GM12891 (cell line): ENCODE measurements around the gene SCD5.

ENCODE experiments used
- PAX5 ChIP-seq: IDR thresholded peaks from 2 replicates; pipeline ENCODE4 v1.6.1; 2011; ENCODE audit warnings: low read length, moderate library complexity, mild to moderate bottlenecking; ENCODE audit not compliant: insufficient read depth, severe bottlenecking
- POLR2A ChIP-seq: IDR thresholded peaks from 2 replicates; pipeline ENCODE4 v1.6.1; 2011; ENCODE audit warnings: low read depth, low read length, control low read depth
- POLR2AphosphoS5 ChIP-seq: IDR thresholded peaks from 2 replicates; pipeline ENCODE4 v1.6.1; 2011; ENCODE audit warnings: low read depth, low read length, control low read depth
- POU2F2 ChIP-seq: IDR thresholded peaks from 2 replicates; pipeline ENCODE4 v1.6.1; 2011; ENCODE audit warnings: low read depth, mild to moderate bottlenecking, control low read depth, low read length, moderate library complexity
- SPI1 ChIP-seq: IDR thresholded peaks from 2 replicates; pipeline ENCODE4 v1.6.1; 2011; ENCODE audit warnings: low read depth, low read length, control low read depth
- TAF1 ChIP-seq: IDR thresholded peaks from 2 replicates; pipeline ENCODE4 v1.6.1; 2011; ENCODE audit warnings: low read depth, low read length, control low read depth

DNA sequence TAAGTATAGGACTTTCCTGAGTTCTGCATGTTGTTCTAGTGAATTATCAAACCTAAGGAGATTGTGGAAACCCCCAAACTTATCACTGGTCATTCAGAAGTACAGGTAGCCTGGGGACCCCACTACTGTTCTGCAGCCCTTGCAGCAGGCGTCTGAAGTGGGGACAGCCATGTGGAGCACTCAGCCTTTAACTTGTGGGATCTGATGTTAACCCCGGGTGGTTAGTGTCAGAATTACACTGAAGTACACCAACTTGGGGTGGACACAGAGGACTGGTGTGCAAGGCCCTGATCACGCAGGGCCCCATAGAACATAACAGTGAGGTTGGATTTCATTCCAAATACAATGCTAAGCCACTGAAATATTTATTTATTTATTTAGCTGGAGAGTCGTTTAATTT, 103.7 kb downstream of the SCD5 start:
- TF ChIP-seq POLR2A: no peak
- no peak for TF ChIP-seq TAF1
- no peak for TF ChIP-seq PAX5
- TF ChIP-seq POLR2AphosphoS5: no peak
- TF ChIP-seq SPI1: no peak
- no peak for TF ChIP-seq POU2F2
